H1 (cell line): ENCODE measurements around the gene HPCAL4. TPM values are rescaled to one million over a fixed set of nuclear protein-coding genes. Genes with fewer than 3 reads are reported as not detected.

Experiments used
- CEBPB ChIP-seq: IDR thresholded peaks from 2 replicates; pipeline ENCODE4 v1.6.1; 2012; ENCODE audit warnings: low read depth, low read length
- CHD2 ChIP-seq: IDR thresholded peaks from 2 replicates; pipeline ENCODE4 v1.6.1; 2012; ENCODE audit warnings: low read length, improper control_type of control experiment
- GTF2F1 ChIP-seq: IDR thresholded peaks from 2 replicates; pipeline ENCODE4 v1.6.1; 2012; ENCODE audit warnings: low read depth, low read length, improper control_type of control experiment, borderline replicate concordance
- RXRA ChIP-seq: IDR thresholded peaks from 2 replicates; pipeline ENCODE4 v1.6.1; 2011; ENCODE audit warnings: low read depth, mild to moderate bottlenecking, low read length, moderate library complexity; ENCODE audit not compliant: insufficient read depth
- SP4 ChIP-seq: IDR thresholded peaks from 2 replicates; pipeline ENCODE4 v1.6.1; 2012; ENCODE audit warnings: low read length, inconsistent platforms
- polyA plus RNA-seq, 7 experiments: library from polyadenylated mRNA; depleted of rRNA in 3 of 7; stranded (reverse) in 5 of 7; unstranded in 2 of 7; fragments of >200 nt in 5 of 7; fragments of 200-250 nt in 2 of 7; gene quantifications; 1 replicate in 5 of 7; 2 replicates in 1 of 7; 4 replicates in 1 of 7; pipeline versions ENCODE4 v1.2.1 to v1.2.3, GENCODE V29; 2011 to 2013; ENCODE audit warnings: missing spikeins in 2 of 7, mixed read lengths in 2 of 7
- total RNA-seq: library from RNA; stranded (reverse); fragmentation: NEBNext Ultra II Directional; extraction: Animal tissue kit (Norgen Biotek cat#: 25700); gene quantifications from 2 replicates; pipeline ENCODE4 v1.2.1, GENCODE V29; 2021

HPCAL4 gene
- total and polyA plus RNA-seq, 2 of the 8 experiments (the other 6 are each of a cell fraction or from before 2014, with no cell fraction given), result 0.54 to 0.74 TPM

DNA sequence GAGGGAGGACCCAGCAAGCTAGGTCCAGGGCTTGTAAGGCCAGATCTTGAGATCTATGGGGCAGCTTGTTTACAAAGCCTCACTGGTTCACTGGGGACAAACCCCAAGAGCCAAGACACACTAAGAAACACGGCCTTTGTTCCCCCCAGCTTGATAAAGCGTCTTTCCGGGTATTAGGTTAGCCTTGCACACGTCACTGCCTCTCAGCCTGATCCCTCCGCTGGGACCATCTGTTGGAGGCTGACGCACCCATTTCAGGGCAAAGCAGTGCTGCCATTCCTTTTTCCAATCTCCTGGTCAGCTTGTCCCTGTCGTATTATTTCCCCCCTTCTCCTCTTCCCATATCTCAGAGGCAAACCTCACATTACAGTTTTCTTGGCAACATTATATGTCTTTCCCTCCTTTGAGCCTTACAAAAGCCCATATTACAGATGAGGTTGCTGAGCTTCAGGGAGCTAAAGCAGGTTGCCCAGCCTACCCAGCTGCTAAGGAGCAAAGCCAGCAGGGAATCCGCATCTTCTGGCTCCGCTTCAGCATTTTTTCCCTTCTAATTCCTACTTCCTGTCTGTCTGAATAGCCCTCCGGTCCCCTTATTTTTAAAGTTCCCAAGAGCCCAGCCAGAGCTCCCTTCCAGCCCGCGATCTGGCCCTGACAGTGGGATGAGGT, 55.9 kb downstream of the HPCAL4 start (continued):
- TF ChIP-seq RXRA, result no peak
- no peak for TF ChIP-seq CEBPB
- no peak for TF ChIP-seq SP4
- no peak for TF ChIP-seq GTF2F1
- TF ChIP-seq CHD2, result no peak
